HEK293 (cell line): ENCODE results near the gene ZDHHC13.

Source experiments
- CTCF ChIA-PET: fragments of 350-600 bp; formaldehyde crosslinking; extraction: SDS; loops from one replicate; lab custom pipeline; 2021; ENCODE audit warnings: antibody characterized with exemption; lab: Yijun Ruan, JAX
- POLR2A ChIA-PET: fragments of 300-600 bp; formaldehyde crosslinking; extraction: SDS; loops from one replicate; lab custom pipeline; 2020; ENCODE audit warnings: antibody characterized with exemption, inconsistent platforms; lab: Yijun Ruan, JAX
- H3K27ac ChIP-seq: fragments of 200-500 bp; sonication (Bioruptor generic); 2 replicates; pipeline ENCODE4 v1.5.1; 2014; ENCODE audit warnings: low read depth, low read length, control low read depth, inconsistent platforms; ENCODE audit errors: extremely low read depth
- H3K36me3 ChIP-seq, 2 experiments: fragments of 200-500 bp in 1 of 2; sonication (Bioruptor generic) in 1 of 2; 1 replicate in 1 of 2; 2 replicates in 1 of 2; pipeline ENCODE4 v1.5.1; 2014 to 2017; ENCODE audit warnings: inconsistent platforms in 2 of 2, low read length in 2 of 2; ENCODE audit not compliant: control insufficient read depth in 2 of 2, insufficient read depth in 1 of 2
- H3K4me1 ChIP-seq: fragments of 200-500 bp; sonication (Bioruptor generic); 2 replicates; pipeline ENCODE4 v1.5.1; 2014; ENCODE audit warnings: mild to moderate bottlenecking, low read length, inconsistent platforms; ENCODE audit not compliant: control insufficient read depth, insufficient read depth
- H3K4me3 ChIP-seq: 2 replicates; pipeline ENCODE4 v1.5.1; 2011; ENCODE audit warnings: low read depth, mild to moderate bottlenecking, control low read depth, low read length, moderate library complexity
- H3K9me3 ChIP-seq: fragments of 200-500 bp; sonication (Bioruptor generic); 2 replicates; pipeline ENCODE4 v1.5.1; 2014; ENCODE audit warnings: low read depth, low read length, inconsistent platforms; ENCODE audit not compliant: control insufficient read depth, insufficient read depth
- EGR2 ChIP-seq: fragments of 450-650 bp; formaldehyde crosslinking; IDR thresholded peaks from 2 replicates; pipeline ENCODE4 v1.5.1; 2016; ENCODE audit warnings: low read depth, missing biosample characterization, missing genetic modification characterization
- GLIS1 ChIP-seq: fragments of 450-650 bp; formaldehyde crosslinking; IDR thresholded peaks from 2 replicates; pipeline ENCODE4 v1.5.1; 2016; ENCODE audit warnings: missing biosample characterization, missing genetic modification characterization
- GLIS2 ChIP-seq: fragments of 450-650 bp; formaldehyde crosslinking; IDR thresholded peaks from 2 replicates; pipeline ENCODE4 v1.5.1; 2016; ENCODE audit warnings: missing biosample characterization, missing genetic modification characterization
- KLF7 ChIP-seq: fragments of 450-650 bp; formaldehyde crosslinking; IDR thresholded peaks from 2 replicates; pipeline ENCODE4 v1.5.1; 2016; ENCODE audit warnings: missing biosample characterization, missing genetic modification characterization, borderline replicate concordance
- KLF8 ChIP-seq: fragments of 450-650 bp; formaldehyde crosslinking; IDR thresholded peaks from 2 replicates; pipeline ENCODE4 v1.5.1; 2016; ENCODE audit warnings: missing biosample characterization, missing genetic modification characterization
- SCRT2 ChIP-seq: fragments of 450-650 bp; formaldehyde crosslinking; IDR thresholded peaks from 2 replicates; pipeline ENCODE4 v1.5.1; 2016; ENCODE audit warnings: missing biosample characterization, missing genetic modification characterization
- SP2 ChIP-seq: fragments of 450-650 bp; formaldehyde crosslinking; IDR thresholded peaks from 2 replicates; pipeline ENCODE4 v1.5.1; 2016; ENCODE audit warnings: missing biosample characterization, missing genetic modification characterization
- TCF7L2 ChIP-seq: IDR thresholded peaks from 2 replicates; pipeline ENCODE4 v1.6.1; 2011; ENCODE audit warnings: low read depth, mild to moderate bottlenecking, inconsistent platforms, low read length, moderate library complexity, borderline replicate concordance
- ZBTB20 ChIP-seq: fragments of 450-650 bp; formaldehyde crosslinking; IDR thresholded peaks from 2 replicates; pipeline ENCODE4 v1.5.1; 2016; ENCODE audit warnings: missing biosample characterization, missing genetic modification characterization
- ZBTB48 ChIP-seq: fragments of 450-650 bp; formaldehyde crosslinking; IDR thresholded peaks from 2 replicates; pipeline ENCODE4 v1.5.1; 2016; ENCODE audit warnings: missing biosample characterization, missing genetic modification characterization
- ZBTB8A ChIP-seq: fragments of 450-650 bp; formaldehyde crosslinking; IDR thresholded peaks from 2 replicates; pipeline ENCODE4 v1.5.1; 2016; ENCODE audit warnings: missing biosample characterization, missing genetic modification characterization
- ZEB2 ChIP-seq: fragments of 450-650 bp; formaldehyde crosslinking; IDR thresholded peaks from 2 replicates; pipeline ENCODE4 v1.5.1; 2016; ENCODE audit warnings: missing biosample characterization, missing genetic modification characterization
- ZFHX2 ChIP-seq: fragments of 450-650 bp; formaldehyde crosslinking; conservative IDR thresholded peaks from 2 replicates; pipeline ENCODE4 v1.5.1; 2016; ENCODE audit warnings: missing biosample characterization, missing genetic modification characterization
- ZNF121 ChIP-seq: fragments of 450-650 bp; formaldehyde crosslinking; IDR thresholded peaks from 2 replicates; pipeline ENCODE4 v1.5.1; 2016; ENCODE audit warnings: missing biosample characterization, missing genetic modification characterization
- ZNF133 ChIP-seq: fragments of 450-650 bp; formaldehyde crosslinking; IDR thresholded peaks from 2 replicates; pipeline ENCODE4 v1.5.1; 2016; ENCODE audit warnings: missing biosample characterization, missing genetic modification characterization
- ZNF2 ChIP-seq: fragments of 450-650 bp; formaldehyde crosslinking; IDR thresholded peaks from 2 replicates; pipeline ENCODE4 v1.5.1; 2016; ENCODE audit warnings: missing biosample characterization, missing genetic modification characterization
- ZNF221 ChIP-seq: fragments of 450-650 bp; formaldehyde crosslinking; IDR thresholded peaks from 2 replicates; pipeline ENCODE4 v1.5.1; 2017; ENCODE audit warnings: missing biosample characterization, missing genetic modification characterization, borderline replicate concordance
- ZNF248 ChIP-seq: fragments of 450-650 bp; formaldehyde crosslinking; IDR thresholded peaks from 2 replicates; pipeline ENCODE4 v1.5.1; 2017; ENCODE audit warnings: missing biosample characterization, missing genetic modification characterization
- ZNF292 ChIP-seq: fragments of 450-650 bp; formaldehyde crosslinking; IDR thresholded peaks from 2 replicates; pipeline ENCODE4 v1.5.1; 2016; ENCODE audit warnings: low read depth, missing biosample characterization, missing genetic modification characterization, borderline replicate concordance
- ZNF335 ChIP-seq: fragments of 450-650 bp; formaldehyde crosslinking; conservative IDR thresholded peaks from 2 replicates; pipeline ENCODE4 v1.5.1; 2016; ENCODE audit warnings: missing biosample characterization, missing genetic modification characterization
- ZNF433 ChIP-seq: fragments of 450-650 bp; formaldehyde crosslinking; IDR thresholded peaks from 2 replicates; pipeline ENCODE4 v1.5.1; 2016; ENCODE audit warnings: missing biosample characterization, missing genetic modification characterization, low read depth
- ZNF521 ChIP-seq: fragments of 450-650 bp; formaldehyde crosslinking; IDR thresholded peaks from 2 replicates; pipeline ENCODE4 v1.5.1; 2017; ENCODE audit warnings: missing biosample characterization, mild to moderate bottlenecking, missing genetic modification characterization
- ZNF544 ChIP-seq: fragments of 450-650 bp; formaldehyde crosslinking; IDR thresholded peaks from 2 replicates; pipeline ENCODE4 v1.5.0; 2017; ENCODE audit warnings: missing biosample characterization, missing genetic modification characterization
- ZNF558 ChIP-seq: fragments of 450-650 bp; formaldehyde crosslinking; IDR thresholded peaks from 2 replicates; pipeline ENCODE4 v1.5.1; 2016; ENCODE audit warnings: missing biosample characterization, missing genetic modification characterization
- ZNF596 ChIP-seq: fragments of 450-650 bp; IDR thresholded peaks from 2 replicates; pipeline ENCODE4 v1.5.0; 2018; ENCODE audit warnings: missing biosample characterization, mild to moderate bottlenecking, missing genetic modification characterization, moderate library complexity
- ZNF677 ChIP-seq: fragments of 450-650 bp; IDR thresholded peaks from 2 replicates; pipeline ENCODE4 v1.5.0; 2018; ENCODE audit warnings: missing biosample characterization, mild to moderate bottlenecking, missing genetic modification characterization, moderate library complexity
- ZNF701 ChIP-seq: fragments of 450-650 bp; formaldehyde crosslinking; IDR thresholded peaks from 2 replicates; pipeline ENCODE4 v1.5.1; 2016; ENCODE audit warnings: missing biosample characterization, missing genetic modification characterization
- ZNF76 ChIP-seq: fragments of 450-650 bp; formaldehyde crosslinking; IDR thresholded peaks from 2 replicates; pipeline ENCODE4; 2016; ENCODE audit warnings: low read depth, missing biosample characterization, missing genetic modification characterization, borderline replicate concordance
- TF ChIP-seq, protein P1 (sequence below): fragments of 450-650 bp; formaldehyde crosslinking; IDR thresholded peaks from 2 replicates; pipeline ENCODE4 v1.5.1; 2016; ENCODE audit warnings: missing biosample characterization, missing genetic modification characterization
- TF ChIP-seq, protein P2 (sequence below): fragments of 450-650 bp; formaldehyde crosslinking; IDR thresholded peaks from 2 replicates; pipeline ENCODE4 v1.5.1; 2016; ENCODE audit warnings: missing biosample characterization, missing genetic modification characterization, low read depth
- TF ChIP-seq, protein P3 (sequence below): fragments of 450-650 bp; formaldehyde crosslinking; IDR thresholded peaks from 2 replicates; pipeline ENCODE4 v1.5.1; 2016; ENCODE audit warnings: missing biosample characterization, missing genetic modification characterization, borderline replicate concordance

Gene ZDHHC13

DNA sequence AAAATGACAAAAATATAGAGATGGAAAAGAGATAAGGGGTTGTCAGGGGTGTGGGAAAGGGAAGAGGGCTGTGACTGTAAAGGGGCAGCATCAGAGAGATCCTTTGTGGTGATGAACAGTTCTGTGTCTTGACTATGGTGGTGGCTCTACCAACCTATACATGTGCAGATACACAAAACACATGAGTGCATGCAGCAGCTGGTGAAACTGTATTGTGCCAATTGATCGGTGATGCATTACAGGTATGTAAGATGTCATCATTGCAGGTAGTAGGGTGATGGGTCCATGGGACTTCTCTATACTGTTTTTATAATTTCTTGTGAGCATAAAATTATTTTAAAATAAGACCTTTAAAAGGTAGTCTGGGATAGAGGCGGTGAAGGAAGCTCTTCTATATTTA lies 24.1 kb upstream of the ZDHHC13 start:
- POLR2A ChIA-PET, result no interaction called here
- no peak overlapping the region for H3K27ac ChIP-seq
- H3K36me3 ChIP-seq, result no peaks in the 10 kb centered on the region
- H3K9me3 ChIP-seq, result no peaks in the 10 kb centered on the region
- H3K4me3 ChIP-seq, result no peak overlapping the region
- no peak for TF ChIP-seq ZNF521
- TF ChIP-seq SP2 (tag by site-specific recombination), result no peak
- no peak for TF ChIP-seq TCF7L2
- TF ChIP-seq, all 188 proteins: peak for 0
- CTCF ChIA-PET, result interaction anchor here (0.6 to 2.0 kb wide), 7 partner anchors 14 to 327 kb away, joined by 3 to 12 read pairs (median 3); no protein-coding TSS in a partner anchor
- peaks cover 3% of the 10 kb centered on the region; the same call in 1 of the 2 replicates for H3K4me1 ChIP-seq

DNA sequence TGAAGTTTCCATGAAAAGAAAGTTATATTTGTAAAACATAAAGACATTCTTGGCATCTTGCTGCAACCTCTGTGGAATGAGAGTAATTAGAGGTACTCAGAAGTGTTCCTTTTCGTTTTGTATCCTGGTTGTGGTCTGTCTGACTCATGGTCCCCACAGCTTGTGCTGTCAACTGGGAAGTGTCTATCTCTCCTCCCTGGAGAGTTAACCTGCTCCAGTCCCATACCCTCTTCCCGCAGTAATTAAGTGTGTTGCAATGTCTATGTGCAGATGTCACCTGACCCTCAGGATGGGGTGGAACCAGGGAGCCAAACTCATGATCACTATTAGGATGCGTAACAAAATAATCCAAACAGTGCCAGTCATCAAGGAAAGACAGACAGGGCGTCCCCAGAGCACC lies 23.0 kb upstream of the ZDHHC13 start:
- CTCF ChIA-PET, result interaction anchor here (1.4 to 2.0 kb wide), 3 partner anchors 15 to 166 kb away, joined by 4 to 12 read pairs (median 4); no protein-coding TSS in a partner anchor
- TF ChIP-seq, protein P1, sequence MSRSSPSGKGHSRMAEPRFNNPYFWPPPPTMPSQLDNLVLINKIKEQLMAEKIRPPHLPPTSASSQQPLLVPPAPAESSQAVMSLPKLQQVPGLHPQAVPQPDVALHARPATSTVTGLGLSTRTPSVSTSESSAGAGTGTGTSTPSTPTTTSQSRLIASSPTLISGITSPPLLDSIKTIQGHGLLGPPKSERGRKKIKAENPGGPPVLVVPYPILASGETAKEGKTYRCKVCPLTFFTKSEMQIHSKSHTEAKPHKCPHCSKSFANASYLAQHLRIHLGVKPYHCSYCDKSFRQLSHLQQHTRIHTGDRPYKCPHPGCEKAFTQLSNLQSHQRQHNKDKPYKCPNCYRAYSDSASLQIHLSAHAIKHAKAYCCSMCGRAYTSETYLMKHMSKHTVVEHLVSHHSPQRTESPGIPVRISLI, result no peak
- TF ChIP-seq ZNF701 (tag by site-specific recombination) (no peak), ZNF558 (tag by site-specific recombination) (no peak), ZNF133 (tag by site-specific recombination) (no peak), ZFHX2 (tag by site-specific recombination) (no peak), KLF8 (tag by site-specific recombination) (no peak), ZNF76 (no peak), SCRT2 (tag by site-specific recombination) (no peak), ZBTB8A (no peak), ZNF2 (tag by site-specific recombination) (no peak), ZNF335 (tag by site-specific recombination) (no peak), ZNF544 (tag by site-specific recombination) (no peak), ZNF292 (tag by site-specific recombination) (no peak), GLIS2 (tag by site-specific recombination) (no peak), ZNF248 (tag by site-specific recombination) (no peak), ZNF677 (tag by site-specific recombination) (no peak), ZNF596 (no peak), KLF7 (no peak), ZBTB20 (tag by site-specific recombination) (no peak), ZNF433 (tag by site-specific recombination) (no peak), GLIS1 (peak; percentile 30; the same call in 1 of the 2 replicates), ZNF121 (tag by site-specific recombination) (no peak), ZBTB48 (tag by site-specific recombination) (no peak), ZEB2 (0 out of 2 replicates have a peak, but pooled peaks have one; percentile 34), EGR2 (tag by site-specific recombination) (no peak), ZNF221 (no peak)
- TF ChIP-seq, protein P2, sequence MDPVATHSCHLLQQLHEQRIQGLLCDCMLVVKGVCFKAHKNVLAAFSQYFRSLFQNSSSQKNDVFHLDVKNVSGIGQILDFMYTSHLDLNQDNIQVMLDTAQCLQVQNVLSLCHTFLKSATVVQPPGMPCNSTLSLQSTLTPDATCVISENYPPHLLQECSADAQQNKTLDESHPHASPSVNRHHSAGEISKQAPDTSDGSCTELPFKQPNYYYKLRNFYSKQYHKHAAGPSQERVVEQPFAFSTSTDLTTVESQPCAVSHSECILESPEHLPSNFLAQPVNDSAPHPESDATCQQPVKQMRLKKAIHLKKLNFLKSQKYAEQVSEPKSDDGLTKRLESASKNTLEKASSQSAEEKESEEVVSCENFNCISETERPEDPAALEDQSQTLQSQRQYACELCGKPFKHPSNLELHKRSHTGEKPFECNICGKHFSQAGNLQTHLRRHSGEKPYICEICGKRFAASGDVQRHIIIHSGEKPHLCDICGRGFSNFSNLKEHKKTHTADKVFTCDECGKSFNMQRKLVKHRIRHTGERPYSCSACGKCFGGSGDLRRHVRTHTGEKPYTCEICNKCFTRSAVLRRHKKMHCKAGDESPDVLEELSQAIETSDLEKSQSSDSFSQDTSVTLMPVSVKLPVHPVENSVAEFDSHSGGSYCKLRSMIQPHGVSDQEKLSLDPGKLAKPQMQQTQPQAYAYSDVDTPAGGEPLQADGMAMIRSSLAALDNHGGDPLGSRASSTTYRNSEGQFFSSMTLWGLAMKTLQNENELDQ, result no peak
- TF ChIP-seq, protein P3, sequence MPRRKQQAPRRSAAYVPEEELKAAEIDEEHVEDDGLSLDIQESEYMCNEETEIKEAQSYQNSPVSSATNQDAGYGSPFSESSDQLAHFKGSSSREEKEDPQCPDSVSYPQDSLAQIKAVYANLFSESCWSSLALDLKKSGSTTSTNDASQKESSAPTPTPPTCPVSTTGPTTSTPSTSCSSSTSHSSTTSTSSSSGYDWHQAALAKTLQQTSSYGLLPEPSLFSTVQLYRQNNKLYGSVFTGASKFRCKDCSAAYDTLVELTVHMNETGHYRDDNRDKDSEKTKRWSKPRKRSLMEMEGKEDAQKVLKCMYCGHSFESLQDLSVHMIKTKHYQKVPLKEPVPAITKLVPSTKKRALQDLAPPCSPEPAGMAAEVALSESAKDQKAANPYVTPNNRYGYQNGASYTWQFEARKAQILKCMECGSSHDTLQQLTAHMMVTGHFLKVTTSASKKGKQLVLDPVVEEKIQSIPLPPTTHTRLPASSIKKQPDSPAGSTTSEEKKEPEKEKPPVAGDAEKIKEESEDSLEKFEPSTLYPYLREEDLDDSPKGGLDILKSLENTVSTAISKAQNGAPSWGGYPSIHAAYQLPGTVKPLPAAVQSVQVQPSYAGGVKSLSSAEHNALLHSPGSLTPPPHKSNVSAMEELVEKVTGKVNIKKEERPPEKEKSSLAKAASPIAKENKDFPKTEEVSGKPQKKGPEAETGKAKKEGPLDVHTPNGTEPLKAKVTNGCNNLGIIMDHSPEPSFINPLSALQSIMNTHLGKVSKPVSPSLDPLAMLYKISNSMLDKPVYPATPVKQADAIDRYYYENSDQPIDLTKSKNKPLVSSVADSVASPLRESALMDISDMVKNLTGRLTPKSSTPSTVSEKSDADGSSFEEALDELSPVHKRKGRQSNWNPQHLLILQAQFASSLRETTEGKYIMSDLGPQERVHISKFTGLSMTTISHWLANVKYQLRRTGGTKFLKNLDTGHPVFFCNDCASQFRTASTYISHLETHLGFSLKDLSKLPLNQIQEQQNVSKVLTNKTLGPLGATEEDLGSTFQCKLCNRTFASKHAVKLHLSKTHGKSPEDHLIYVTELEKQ (tag by site-specific recombination), result peak; percentile 47; the same call in 1 of the 2 replicates

More for the DNA sequence above, 23.0 kb upstream of the ZDHHC13 start:
- H3K9me3 ChIP-seq, result no peaks in the 10 kb centered on the region
- no peaks in the 10 kb centered on the region for H3K36me3 ChIP-seq
- H3K4me1 ChIP-seq, result peaks cover 3% of the 10 kb centered on the region; the same call in 1 of the 2 replicates
- H3K27ac ChIP-seq, result no peak overlapping the region
- POLR2A ChIA-PET, result no interaction called here
- H3K4me3 ChIP-seq, result no peak overlapping the region
